IPS-NIHi7 (cell line): ENCODE measurements around the gene KRTAP1-3.
"Not testable (repeated sequence)": the region's sequence is repeated elsewhere in the genome, so short reads cannot be mapped to it uniquely, and the experiment has no call there.

Experiments
- DNase-seq: peaks from one replicate; pipeline ENCODE4 v3.0.0; 2012; ENCODE audit warnings: mixed read lengths; ENCODE audit errors: extremely low spot score

Gene KRTAP1-3

DNA sequence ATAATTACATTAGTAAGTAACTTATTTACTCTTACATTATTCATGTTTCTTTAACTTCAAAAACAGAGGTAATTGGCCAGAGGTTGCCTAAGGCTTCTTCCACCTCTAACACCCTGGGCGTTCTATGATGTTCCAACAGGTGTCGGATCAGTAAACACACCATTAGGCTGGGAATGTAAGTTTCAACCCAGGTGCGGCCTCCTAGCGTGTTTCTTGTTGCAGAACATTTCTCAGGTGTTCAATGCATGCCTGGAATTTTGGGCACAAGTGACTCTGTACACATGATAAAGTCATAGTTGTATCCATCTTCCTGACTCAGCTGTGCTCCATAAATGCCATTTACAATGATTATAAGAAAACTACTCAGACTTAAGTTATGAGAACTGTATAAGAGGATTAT, 19.4 kb upstream of the KRTAP1-3 start:
- no peak for DNase-seq

DNA sequence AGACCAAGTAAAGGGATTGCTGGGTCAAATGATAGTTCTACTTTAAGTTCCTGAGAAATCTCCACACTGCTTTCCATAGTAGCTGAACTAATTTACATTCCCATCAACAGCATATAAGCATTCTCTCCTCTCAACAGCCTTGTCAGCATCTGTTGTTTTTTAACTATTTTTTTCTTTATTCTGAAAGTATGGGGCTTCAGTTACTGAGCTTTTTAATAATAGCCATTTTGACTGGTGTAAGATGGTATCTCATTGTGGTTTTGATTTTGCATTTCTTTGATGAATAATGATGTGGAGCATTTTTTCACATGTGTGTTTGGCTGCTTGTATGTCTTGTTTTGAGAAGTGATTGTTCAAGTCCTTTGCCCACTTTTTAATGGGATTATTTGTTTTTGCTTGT, 17.9 kb upstream of the KRTAP1-3 start:
- no peak for DNase-seq

DNA sequence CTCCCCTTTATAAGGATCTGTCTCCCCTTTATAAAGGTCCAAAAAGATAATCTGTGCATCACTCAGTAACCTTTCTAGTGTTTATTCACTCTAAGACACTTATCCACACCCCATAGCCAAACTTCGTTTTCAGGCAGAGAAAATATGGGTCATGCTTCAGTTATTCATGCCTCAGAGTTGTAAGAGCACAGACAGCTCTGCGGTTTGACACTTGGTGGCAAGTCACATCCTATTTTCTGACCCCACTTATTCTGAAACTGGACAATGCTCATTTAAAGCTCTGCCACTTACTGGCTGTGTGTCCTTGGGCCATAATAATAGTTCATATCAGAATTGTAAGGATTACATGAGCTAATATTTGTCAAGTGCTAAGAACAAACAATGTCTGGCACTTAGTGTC, 14.4 kb upstream of the KRTAP1-3 start:
- DNase-seq = no peak

DNA sequence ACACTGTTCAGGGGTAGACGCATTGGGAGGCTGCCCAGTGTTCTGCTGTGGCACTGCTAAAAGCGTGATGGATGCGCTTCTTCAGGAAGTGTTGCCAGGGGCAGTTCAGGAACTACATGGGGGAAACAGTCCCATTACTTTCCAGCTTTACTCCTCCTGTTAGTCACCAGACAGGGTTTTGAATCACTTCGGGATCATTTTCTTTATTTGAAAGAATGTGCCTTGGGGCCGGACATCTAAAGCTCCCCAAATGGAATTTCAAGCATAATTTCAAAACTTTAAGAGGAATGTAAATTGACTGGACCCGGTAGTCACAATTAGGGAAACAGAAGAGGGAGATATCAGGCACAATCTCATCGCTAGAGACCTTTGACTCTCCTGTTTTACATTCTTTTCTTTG, 13.8 kb upstream of the KRTAP1-3 start:
- DNase-seq = no peak

DNA sequence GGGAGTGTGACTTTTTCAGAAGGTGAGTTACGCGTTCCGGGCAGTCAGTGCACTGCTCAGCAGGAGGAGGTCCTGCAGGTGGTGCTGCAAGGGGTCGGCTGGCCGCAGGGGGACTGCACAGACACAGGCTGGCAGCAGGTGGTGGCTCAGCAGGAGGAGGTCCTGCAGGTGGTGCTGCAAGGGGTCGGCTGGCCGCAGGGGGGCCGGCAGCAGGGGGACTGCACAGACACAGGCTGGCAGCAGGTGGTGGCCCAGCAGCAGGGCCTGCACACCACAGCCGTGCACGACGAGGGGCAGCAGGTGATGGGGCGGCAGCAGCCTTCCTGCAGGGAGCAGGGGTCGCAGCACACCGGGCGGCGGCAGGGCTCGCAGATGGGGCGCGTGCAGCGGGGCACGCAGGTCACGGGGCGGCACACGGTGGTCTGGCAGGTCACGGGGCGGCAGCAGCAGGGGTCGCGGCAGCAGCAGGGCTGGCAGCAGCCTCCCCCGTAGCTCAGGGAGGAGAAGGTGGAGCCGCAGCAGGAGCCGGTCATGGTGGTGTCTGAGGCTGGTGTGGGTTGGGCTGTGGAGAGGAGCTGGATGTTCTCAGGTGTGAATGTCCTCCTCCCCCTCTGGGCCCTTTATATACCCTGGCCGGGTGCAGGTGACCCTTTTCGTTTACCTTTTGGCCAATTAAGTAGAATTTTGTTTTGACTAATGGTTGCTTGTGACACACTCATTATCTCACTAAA, 12.2 kb upstream of the KRTAP1-3 start, which contains the start of gene KRTAP2-1:
Gene KRTAP2-1, minus strand, starts transcription at position 582 of the 731 bp plus-strand sequence. Its CDS starts 49 bp downstream, at position 533.
- DNase-seq = not testable (repeated sequence)

DNA sequence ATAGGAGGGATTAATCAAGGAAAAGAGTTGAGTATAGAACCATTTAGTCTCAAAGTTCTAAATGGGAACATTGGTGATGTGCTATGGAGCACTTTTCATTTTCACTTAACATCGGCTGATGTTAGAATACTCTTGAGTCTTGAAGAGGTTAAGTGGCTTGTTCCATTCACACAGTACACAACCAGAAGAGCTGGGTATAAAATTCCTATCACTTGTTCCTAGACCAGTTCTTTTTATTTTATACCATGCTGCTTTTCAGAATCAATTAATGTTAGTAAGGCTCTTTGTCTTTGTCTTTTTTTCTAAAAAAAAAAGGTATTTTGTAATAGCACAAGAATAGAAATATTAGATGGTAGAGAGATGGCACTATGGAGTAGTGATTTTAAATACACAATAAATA, 8.3 kb upstream of the KRTAP1-3 start:
- no peak for DNase-seq

DNA sequence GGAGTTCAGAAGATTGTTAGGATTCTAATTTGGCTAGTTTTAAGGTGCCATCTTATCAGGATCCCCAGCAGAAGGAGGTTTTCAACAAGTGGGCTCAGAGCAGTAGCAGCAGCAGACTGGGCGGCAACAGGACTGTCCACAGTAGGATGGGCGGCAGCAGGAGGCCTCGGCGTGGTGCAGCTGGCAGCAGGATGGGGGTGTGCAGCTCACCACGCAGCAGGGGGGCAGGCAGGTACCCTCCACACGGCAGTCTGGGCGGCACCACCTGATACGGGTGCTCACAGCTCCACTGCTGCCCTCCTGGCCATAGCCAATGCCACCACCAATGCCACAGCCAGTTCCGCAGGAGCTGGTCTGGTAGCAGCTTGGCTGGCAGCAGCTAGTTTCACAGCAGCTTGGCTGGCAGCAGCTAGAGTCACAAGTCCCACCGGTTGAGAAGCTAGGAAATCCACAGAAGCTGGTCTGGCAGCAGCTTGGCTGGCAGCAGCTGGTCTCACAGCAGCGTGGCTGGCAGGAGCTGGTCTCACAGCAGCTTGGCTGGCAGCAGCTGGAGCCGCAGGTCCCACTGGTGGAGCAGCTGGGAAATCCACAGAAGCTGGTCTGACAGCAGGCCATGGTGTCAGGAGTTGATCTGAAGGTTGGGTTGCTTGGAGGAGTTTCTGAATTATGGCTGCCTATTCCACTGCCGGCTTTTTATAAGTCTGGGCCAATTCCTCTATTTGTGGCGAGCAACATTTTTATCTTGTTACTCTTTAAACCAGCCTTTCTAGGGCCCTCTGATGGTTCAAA, 6.3 kb upstream of the KRTAP1-3 start, which contains the start of gene KRTAP1-1:
Gene KRTAP1-1, minus strand, starts transcription at position 668 of the 789 bp plus-strand sequence. Its CDS starts 53 bp downstream, at position 615.
- DNase-seq = not testable (repeated sequence)

DNA sequence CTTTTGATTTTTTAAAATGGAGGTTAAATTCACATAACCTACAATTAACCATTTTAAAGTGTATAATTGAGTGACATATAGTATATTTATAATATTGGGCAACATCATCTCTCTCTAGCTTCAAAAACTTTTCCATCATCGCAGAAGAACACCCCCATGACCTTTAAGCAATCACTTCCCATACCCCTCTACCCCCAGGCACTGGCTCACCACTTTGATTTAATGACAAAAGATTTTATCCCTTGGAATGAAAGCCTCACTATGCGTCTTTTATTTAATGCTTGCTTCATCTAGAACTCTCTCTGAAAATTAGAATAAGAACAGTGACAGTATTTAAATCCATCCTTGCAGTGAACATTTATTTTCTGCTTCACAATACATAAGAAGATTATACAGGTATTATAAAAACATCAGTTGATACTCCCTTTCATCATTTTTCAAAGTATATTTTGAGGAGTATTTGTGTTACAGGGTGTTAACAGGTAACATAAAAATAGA, 3.2 kb upstream of the KRTAP1-3 start:
- no peak for DNase-seq

DNA sequence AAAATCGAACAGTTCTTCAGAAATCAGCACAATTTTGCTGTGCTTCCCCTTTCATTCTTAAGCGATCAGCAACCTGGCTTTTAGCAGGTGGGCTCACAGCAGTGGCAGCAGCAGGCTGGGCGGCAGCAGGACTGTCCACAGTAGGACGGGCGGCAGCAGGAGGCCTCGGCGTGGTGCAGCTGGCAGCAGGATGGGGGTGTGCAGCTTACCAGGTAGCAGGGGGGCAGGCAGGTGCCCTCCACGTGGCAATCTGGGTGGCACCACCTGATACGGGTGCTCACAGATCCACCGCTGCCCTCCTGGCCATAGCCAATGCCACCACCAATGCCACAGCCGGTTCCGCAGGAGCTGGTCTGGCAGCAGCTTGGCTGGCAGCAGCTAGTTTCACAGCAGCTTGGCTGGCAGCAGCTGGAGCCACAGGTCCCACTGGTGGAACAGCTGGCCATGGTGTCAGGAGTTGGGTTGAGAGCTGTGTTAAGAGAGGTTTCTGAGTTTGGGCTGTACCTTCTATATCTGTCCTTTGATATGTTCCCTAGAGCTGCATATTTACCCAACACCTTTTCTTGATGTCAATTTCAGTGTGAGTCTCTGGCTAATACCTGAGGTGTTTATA, 4.9 kb downstream of the KRTAP1-3 start, which contains the start of gene KRTAP1-4:
Gene KRTAP1-4, minus strand, starts transcription at position 563 of the 613 bp plus-strand sequence. Its CDS starts 117 bp downstream, at position 446.
- no peak for DNase-seq

DNA sequence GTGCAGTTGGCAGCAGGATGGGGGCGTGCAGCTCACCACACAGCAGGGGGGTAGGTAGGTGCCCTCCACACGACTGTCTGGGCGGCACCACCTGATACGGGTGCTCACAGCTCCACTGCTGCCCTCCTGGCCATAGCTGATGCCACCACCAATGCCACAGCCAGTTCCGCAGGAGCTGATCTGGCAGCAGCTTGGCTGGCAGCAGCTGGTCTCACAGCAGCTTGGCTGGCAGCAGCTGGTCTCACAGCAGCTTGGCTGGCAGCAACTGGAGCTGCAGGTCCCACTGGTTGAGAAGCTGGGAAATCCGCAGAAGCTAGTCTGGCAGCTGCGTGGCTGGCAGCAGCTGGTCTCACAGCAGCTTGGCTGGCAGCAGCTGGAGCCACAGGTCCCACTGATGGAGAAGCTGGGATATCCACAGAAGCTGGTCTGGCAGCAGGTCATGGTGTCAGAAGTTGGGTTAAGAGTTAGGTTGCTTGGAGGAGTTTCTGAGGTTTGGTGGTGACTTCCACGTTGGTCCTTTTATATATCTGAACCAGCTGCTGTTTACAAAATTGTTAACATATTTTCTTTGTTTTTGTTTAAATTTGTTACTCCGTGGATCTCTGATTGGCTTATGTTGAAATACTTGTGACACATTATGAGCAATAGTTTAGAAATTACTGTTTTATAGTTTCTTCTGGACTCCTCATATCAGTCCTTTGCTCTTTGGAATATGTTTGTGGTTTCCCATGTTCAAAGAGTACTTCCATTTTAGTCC, 7.8 kb downstream of the KRTAP1-3 start, which contains the start of gene KRTAP1-5:
Gene KRTAP1-5, minus strand, starts transcription at position 494 of the 757 bp plus-strand sequence. Its CDS starts 53 bp downstream, at position 441.
- no peak for DNase-seq

DNA sequence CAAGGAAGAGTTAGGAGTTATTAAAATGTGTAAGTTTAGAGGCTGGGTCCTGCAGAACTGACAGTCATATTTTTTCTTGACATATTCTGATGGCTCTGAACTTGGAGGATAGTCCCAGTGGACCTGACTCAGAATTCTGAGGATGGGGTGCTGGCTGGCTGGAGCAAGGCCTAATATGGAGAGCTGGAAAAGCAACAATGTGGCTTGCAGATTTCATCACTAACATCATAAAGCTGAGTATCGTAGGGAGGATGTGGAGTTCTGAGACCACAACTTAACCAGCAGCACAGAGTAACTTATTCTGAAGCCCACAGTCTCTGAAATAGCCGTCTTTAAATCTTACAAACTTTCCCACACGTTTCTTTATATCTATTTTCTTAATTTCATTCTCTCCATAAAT, 10.0 kb downstream of the KRTAP1-3 start:
- no peak for DNase-seq

DNA sequence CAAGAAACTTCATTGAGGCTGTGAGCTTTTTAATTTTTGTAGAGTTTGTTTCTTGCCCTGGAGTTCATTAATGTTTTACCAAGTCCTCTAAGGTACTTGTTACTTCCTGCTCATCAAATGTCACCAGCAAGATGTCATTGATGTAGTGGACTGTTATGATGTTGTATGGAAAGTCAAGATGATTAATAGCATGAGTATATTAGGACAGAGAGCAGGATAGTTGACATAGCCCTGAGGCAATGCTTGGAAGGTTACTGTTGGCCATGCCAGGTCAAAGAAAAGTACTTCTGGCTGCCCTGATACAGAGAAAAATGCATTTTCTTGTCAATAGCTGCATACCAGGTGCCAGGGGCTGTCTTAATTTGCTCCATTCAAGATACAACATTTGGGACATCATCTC, 14.3 kb downstream of the KRTAP1-3 start:
- DNase-seq = no peak

DNA sequence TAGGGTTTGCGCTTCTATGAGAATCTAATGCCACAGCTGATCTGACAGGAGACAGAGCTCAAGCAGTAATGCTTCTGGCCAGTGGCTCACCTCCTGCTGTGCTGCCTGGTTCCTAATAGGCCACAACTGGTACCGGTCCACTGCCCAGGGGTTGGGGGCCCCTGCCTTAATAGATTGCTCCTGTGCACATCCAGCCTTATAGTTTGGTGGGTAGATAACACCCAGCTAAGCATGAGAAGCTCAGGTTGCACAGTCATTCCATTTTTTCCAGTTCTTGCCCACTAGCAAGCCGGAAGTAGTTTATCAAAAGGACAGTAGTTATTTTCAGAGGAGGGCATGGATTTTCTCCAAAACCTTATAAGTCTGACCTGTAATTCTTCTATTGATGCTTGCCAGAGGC, 15.3 kb downstream of the KRTAP1-3 start:
- no peak for DNase-seq

DNA sequence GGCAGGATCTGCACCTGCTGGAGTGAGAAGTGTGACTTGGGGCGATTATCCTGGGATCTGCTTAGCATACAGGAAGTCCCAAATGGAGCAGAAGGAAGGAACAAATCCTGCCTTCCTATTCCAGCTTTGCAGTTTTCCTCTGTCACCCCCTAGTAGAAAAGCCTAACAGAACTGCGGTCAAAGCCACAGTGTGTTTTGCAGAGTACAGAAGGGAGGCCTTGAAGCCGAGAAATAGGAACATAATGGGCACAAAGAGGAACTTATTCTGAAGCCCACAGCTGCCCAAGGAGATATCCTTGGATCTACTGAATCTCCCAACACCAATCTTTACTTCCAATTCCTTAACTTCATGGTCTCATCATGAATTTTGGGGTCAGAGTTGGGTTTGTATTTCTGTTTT, 16.1 kb downstream of the KRTAP1-3 start:
- DNase-seq = no peak

DNA sequence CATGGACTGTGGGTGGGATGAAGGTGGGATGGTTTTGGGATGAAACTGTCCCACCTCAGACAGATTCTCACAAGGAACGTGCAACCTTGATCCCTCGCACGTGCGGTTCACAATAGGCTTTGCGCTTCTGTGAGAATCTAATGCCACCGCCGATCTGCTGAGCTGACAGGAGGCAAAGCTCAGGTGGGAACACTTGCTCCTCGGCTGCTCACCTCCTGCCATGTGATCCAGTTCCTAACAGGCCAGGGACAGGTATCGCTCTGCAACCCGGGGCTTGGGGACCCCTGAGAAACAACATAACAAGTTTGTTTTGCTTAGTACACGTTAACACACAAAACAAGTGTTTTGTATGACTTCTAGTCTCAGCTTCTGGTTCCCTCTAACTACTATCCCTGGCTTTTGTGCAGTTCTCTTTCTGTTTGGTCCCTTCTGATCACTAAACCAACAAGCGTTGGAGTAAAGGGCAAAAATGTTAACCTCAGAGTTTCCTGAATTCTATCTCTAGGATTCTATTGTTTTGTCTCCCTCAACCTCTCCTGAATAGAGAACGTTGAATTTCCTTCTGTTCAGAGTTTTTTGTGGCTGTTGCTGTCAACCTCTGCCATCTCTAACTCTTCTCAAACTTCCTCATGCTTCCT, 18.0 kb downstream of the KRTAP1-3 start:
- DNase-seq = no peak

DNA sequence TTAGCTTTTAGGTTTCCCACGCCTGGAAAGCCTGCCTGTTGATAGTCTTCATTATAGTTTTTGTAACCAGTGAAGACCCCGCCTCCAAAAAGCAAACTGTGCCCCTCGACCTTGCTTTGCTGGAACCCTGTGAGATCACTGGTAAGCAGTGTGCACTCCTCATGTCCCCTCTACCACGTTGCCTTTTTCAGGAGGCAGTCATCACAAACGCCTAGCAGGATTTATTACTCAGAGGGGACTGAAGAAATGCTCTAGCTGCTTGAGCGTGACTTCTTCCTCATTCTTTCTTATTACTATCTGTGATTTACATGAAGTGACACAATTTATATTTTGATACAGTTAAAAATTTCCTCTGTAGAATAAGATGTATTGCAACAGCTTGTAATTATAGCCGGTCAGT, 19.2 kb downstream of the KRTAP1-3 start:
- DNase-seq = no peak

DNA sequence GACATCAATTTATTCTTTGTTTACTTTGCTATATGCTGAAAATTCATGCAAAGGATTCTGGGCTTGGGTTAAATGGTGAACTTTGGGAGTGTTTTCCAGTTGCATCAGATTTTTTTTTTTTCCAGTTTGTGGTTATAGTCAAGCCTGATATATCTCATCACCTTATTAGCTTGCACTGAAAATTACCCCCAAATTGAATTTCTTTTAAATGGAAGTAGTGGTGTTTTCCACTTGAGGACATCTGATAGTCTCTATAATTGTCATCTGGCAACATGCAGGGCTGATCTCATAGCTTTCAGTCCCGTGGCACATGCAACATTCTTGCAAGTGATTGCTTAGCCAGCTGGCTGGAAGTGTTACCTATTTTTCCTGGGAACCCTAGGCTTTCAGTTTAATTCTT, 21.1 kb downstream of the KRTAP1-3 start:
- DNase-seq = no peak

DNA sequence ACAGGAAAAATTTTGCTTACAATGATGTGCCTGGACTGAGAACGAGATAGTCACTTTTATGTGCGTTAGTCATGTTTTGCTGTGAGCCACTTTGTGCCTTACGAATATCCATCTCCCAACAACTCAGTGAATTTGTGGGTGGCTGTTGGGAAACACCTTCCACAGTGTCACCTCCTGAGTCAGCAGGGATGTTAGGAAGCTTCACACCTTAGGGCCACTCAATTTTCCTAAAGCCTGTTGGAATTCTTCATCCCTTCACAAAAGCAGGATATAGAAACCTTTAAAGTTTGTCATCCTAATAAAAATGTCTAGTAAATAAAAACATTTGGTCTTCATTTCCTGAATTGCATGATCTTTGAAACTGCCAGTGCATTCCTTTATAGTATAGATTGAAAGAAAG, 21.5 kb downstream of the KRTAP1-3 start:
- DNase-seq = no peak

DNA sequence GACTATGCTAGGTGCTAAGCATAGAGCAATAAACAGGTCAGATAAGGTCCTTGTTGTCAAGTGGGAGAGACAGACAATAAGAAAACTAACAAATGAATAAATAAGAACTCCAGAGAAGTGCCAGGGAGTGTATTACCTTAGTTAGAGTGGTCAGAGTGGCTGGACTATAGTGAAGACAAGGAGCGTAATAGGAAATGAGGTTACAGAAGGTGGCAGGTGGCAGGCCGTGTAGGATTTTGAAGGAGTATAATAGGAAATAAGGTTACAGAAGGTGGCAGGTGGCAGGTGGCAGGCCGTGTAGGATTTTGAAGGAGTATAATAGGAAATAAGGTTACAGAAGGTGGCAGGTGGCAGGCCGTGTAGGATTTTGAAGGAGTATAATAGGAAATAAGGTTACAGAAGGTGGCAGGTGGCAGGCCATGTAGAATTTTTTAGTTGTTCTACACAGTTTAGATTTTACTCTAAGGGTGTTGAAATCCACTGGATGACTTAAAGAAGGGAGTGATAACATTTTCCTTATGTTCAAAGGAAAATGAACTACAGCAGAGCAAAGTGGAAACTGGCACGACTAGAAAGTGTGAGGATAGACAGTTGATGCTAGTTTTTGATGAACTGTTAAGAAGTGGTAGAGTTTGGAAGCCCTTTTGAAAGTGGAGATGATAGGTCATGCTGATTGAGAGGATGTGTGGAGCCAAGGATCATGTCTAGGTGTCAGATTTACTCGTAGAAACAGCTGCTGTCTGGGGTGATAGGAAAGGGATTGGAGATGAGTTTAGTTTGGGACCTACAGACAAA, 22.2 kb downstream of the KRTAP1-3 start:
- no peak for DNase-seq

DNA sequence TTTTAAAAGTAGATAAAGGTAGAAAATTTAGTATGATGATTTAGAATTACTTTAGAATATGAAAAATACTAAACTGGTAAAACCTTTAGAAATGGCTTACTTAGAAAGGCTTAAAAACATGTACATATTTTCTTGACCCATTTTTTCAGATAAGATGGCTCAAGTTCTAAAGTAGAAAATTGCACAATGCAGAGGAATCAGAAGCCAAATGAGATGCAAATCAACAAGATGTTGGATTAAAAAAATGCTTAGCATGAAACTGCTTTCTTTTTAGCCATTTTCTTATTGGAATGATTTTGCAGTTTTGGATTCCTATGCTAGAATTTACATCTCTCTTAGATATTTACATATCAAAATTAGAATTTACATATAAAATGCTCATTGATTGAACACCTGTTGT, 24.2 kb downstream of the KRTAP1-3 start:
- DNase-seq = no peak
